Measurements from ENCODE around the gene ILK. TPM values are rescaled to one million over a fixed set of nuclear protein-coding genes. Genes with fewer than 3 reads are reported as not detected.

Gene ILK
- total RNA-seq, 4 donors from 2014 or later: 59.8 to 83.8 (median 71.5) TPM

- Histone ChIP-seq H3K9me3 (no peaks in the 10 kb centered on the region), H3K36me3 (no peaks in the 10 kb centered on the region), H3K4me3 (no peak overlapping the region), H3K27me3 (no peaks in the 10 kb centered on the region), H3K27ac (no peak overlapping the region), H3K4me1 (peaks cover 19% of the 10 kb centered on the region)
- 91% methylated on average over 2 of the region's 2 CpGs for WGBS
- TF ChIP-seq EP300 (IDR thresholded peaks at IDR 0.05) (no peak), CTCF (IDR thresholded peaks at IDR 0.05) (no peak), POLR2A (IDR thresholded peaks at IDR 0.05) (no peak), POLR2AphosphoS5 (IDR thresholded peaks at IDR 0.05) (no peak)
- DNase-seq (ENCODE audit: low spot score in 2 of 2): no peak
Measured at GRCh38 chr11:6653656-6654055, 50.1 kb downstream of the ILK start.

GRCh38 chr11:6654281-6655019 lies 50.9 kb downstream of the ILK start:
- no peak for TF ChIP-seq POLR2A (IDR thresholded peaks at IDR 0.05)
- no peak for TF ChIP-seq POLR2AphosphoS5 (IDR thresholded peaks at IDR 0.05)
- no peak for TF ChIP-seq CTCF (IDR thresholded peaks at IDR 0.05)
- no peak for TF ChIP-seq EP300 (IDR thresholded peaks at IDR 0.05)
- WGBS: 62% methylated on average over 8 of the region's 9 CpGs
- Histone ChIP-seq H3K27ac (peak overlapping the region; percentile 71), H3K4me1 (peaks cover 19% of the 10 kb centered on the region), H3K36me3 (no peaks in the 10 kb centered on the region), H3K4me3 (peak overlapping the region; percentile 54), H3K27me3 (no peaks in the 10 kb centered on the region), H3K9me3 (no peaks in the 10 kb centered on the region)
- no peak for DNase-seq (ENCODE audit: low spot score in 2 of 2)

GRCh38 chr11:6655020-6655789 lies 51.6 kb downstream of the ILK start:
- DNase-seq (ENCODE audit: low spot score in 2 of 2): no peak
- 5% methylated on average over 65 of the region's 84 CpGs for WGBS
- peak overlapping the region; percentile 71 for H3K27ac ChIP-seq
- H3K4me1 ChIP-seq: peaks cover 19% of the 10 kb centered on the region
- H3K27me3 ChIP-seq: no peaks in the 10 kb centered on the region
- TF ChIP-seq POLR2A (IDR thresholded peaks at IDR 0.05): no peak
- peak overlapping the region; percentile 54 for H3K4me3 ChIP-seq
- no peaks in the 10 kb centered on the region for H3K36me3 ChIP-seq
- no peaks in the 10 kb centered on the region for H3K9me3 ChIP-seq

DNA sequence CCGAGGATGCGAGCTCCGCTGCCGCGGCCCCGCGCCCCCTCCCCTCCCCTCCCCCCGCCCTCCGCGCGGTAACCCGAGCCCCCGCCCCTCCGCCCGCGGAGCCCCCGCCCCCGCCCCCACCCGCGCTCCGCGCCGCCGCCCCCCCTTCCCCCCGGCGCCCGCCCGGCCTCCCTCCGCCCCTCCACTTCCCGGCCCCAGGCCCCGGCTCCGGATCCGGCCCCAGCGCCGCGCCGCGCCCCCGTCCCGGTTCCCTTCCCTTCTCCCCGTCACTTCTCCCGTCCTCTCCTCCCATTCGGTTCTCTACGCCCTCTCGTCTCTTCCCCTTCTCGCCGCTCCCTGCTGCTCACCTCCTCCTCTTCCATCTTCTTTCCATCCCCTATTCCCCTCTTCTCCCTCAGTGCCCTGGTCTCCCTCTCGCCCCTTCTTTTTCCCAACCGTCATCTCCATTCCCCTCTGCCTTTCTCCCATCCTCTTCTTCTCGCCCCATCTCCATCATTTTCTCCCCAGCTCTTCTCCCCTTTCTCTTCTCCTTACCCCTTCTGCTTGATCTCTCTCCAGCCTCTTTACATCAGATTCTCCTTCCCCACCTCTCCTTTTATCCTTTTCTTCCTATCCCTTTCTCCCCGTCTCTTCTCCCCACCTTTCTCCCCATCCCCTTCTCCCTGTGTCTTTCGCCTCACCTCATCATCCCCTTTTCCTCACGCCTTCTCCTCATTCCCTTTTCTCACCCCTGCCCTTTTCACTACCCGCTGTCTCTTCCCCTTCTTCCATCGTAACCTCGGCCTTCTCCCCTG lies 52.4 kb downstream of the ILK start, which contains the start of gene DCHS1:
TSS of gene DCHS1 (minus strand) at position 20 of the 794 bp plus-strand sequence. CDS start 14,196 bp downstream, outside the sequence.
- H3K4me3 ChIP-seq: peak within 1 kb of the TSS; percentile 54
- H3K4me1 ChIP-seq: peaks cover 19% of the 10 kb centered on the region
- H3K9me3 ChIP-seq: no peaks in the 10 kb centered on the region
- TF ChIP-seq POLR2A (IDR thresholded peaks at IDR 0.05) (no peak), CTCF (IDR thresholded peaks at IDR 0.05) (no peak), EP300 (IDR thresholded peaks at IDR 0.05) (no peak), POLR2AphosphoS5 (IDR thresholded peaks at IDR 0.05) (no peak)
- 11% methylated on average over 34 of the region's 56 CpGs for WGBS
- no peak for DNase-seq (ENCODE audit: low spot score in 2 of 2)
- peak within 1 kb of the TSS; percentile 71 for H3K27ac ChIP-seq
- H3K36me3 ChIP-seq: no peaks in the 10 kb centered on the region
- H3K27me3 ChIP-seq: no peaks in the 10 kb centered on the region

DNA sequence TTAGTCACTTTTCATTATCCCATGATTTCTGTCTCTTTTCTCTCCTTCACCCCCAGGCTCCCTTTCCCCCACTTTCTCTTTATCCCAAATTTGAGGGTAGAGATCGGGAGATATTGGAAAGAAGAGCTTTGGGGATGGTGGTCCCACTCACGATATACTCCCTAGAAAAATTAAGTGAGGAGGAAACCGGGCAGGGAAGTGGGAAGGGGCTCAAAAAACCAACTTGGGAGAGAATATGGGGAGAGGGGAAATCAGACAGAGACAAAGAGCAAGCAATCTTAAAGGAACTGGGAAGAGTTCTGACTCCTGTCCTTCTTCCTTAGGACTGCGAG lies 53.0 kb downstream of the ILK start:
- Histone ChIP-seq H3K27me3 (no peaks in the 10 kb centered on the region), H3K4me3 (no peak overlapping the region), H3K27ac (no peak overlapping the region), H3K4me1 (peaks cover 19% of the 10 kb centered on the region), H3K9me3 (no peaks in the 10 kb centered on the region), H3K36me3 (no peaks in the 10 kb centered on the region)
- no peak for DNase-seq (ENCODE audit: low spot score in 2 of 2)
- no peak for TF ChIP-seq POLR2AphosphoS5 (IDR thresholded peaks at IDR 0.05)
- TF ChIP-seq POLR2A (IDR thresholded peaks at IDR 0.05): no peak
- no peak for TF ChIP-seq CTCF (IDR thresholded peaks at IDR 0.05)
- TF ChIP-seq EP300 (IDR thresholded peaks at IDR 0.05): no peak
- 52% methylated on average over 4 of the region's 4 CpGs for WGBS

All from suprapubic skin (tissue), 4 donors.